DLD1 (cell line): ENCODE results near the gene HMCN2.

Experiments used
- in situ Hi-C: cut with HindIII; loops from 2 replicates; pipeline ENCODE4 v1.10.0; 2017; ENCODE audit warnings: low sequenced_read_pairs

Gene HMCN2

DNA sequence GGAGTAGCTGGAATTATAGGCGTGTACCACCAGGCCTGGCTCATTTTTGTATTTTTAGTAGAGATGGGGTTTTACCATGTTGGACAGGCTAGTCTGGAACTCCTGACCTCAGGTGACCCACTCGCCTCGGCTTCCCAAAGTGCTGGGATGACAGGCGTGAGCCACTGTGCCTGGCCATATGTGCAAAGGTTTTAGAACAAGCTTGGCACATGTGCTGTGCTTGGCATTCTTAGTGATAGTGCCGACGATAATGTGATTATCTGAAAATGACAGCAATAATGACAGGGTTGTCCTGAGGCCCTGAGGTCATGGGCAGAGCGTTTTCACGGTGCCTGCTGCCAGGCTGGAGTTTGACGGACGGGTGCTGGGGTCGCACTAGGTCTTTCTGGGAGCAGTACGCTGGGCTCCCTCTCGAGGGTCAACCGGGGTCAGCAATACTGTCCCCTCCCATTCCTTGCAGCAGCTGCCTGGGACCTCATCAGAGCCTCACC lies 42.6 kb downstream of the HMCN2 start:
- in situ Hi-C loops: no loop called here

DNA sequence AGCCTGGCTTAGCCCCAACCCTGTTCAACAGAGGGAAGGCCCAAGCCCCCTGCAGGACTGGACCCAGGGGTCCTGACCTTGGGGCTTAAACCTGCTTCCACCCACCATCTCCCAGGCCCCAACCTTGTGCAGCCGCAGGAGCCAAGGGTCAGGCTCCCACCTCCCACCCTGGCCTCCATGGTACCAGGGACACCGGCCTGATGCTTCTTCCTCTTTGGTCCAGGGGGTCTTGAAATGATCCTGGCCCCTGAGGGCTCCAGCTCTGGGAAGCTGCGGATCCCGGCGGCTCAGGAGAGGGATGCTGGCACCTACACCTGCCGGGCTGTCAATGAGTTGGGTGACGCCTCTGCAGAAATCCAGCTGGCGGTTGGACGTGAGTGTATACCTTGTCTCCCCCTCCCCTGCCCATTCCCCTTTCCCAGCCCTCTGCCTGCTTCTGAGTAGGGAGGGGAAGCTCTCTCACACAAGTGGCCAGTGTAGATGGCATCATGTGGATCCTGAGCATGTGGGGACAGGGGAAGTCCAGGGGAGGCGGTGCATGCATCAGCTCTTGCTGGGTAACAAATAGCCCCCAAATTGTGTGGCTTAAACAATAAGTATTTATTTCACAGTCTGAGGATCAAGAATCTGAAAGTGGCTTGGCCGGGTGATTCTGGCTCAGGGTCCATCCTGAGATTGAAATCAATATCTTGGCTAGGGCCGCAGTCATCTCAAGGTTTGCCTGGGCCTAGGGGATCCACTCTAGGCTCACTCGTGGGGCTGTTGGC lies 44.3 kb downstream of the HMCN2 start:
- in situ Hi-C loops: no loop called here

DNA sequence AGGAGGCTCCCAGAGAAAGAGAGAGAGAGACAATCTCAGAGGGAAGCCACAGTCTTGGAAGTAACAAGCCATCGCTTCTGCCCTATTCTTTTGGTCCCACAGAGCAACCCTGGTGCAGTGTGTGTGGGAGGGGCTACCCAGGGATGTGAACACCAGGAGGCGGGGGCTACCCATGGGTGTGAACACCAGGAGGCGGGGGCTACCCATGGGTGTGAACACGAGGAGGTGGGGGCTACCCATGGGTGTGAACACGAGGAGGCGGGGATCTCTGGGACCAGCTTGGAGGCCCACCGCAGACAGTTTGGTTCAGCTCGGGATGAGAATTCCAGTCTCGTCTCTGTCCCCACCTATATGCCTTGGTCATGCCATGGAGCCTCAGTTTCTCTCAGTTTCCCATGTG lies 44.9 kb downstream of the HMCN2 start:
- in situ Hi-C loops: no loop called here

DNA sequence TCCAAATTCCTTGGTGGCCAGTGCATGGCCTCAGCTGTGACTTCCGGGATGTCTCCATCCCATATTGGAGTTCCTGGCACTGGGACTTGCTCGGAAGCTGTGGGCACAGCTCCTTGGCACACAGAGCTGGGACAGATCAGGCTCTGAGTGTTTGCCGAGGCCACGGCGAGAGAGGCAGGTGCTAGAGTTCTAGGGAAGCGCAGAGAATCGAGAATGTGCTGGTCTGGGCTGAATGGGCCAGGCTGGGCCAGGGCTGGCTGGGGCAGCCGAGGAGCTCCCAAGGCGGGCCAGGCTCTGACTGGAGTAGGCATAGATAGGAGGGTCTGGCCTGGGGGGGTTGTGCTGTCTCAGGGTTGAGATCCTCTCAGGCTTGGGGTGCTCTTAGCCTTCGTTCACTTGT lies 45.4 kb downstream of the HMCN2 start:
- in situ Hi-C loops: no loop called here

DNA sequence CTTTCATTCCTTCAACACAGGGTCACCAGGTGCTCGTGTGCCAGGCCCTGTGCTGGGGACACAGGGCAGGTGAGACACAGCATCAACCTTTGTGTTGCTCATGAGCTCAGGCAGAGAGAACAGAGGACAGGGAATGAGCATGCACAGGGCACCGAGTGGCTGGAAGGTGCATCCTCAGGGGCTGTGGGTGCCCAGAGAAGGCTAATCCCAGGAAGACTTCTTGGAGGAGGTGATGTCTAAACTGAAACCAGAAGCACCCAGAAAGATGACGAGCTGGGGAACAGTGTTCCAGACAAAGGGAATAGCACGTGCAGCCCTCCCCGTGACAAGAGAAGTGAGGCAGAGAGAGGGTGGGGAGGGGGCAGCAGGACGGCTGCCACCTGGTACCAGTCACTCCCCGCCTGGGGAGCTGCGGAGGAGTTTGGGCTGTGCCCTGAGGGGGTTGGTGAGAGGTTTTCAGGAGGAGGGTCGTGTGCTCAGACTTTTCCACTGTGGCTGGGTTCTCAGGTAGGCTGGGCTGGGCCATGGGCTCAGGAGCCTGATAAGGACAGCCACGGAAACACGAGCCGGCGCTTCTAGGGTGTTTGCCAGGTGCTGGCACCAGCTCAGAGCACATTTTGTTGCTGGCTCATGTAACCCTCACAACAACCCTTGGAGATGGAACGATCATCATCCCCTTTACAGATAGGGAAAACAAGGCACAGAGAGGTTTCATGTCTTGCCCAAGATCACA lies 46.0 kb downstream of the HMCN2 start:
- in situ Hi-C loops: no loop called here

DNA sequence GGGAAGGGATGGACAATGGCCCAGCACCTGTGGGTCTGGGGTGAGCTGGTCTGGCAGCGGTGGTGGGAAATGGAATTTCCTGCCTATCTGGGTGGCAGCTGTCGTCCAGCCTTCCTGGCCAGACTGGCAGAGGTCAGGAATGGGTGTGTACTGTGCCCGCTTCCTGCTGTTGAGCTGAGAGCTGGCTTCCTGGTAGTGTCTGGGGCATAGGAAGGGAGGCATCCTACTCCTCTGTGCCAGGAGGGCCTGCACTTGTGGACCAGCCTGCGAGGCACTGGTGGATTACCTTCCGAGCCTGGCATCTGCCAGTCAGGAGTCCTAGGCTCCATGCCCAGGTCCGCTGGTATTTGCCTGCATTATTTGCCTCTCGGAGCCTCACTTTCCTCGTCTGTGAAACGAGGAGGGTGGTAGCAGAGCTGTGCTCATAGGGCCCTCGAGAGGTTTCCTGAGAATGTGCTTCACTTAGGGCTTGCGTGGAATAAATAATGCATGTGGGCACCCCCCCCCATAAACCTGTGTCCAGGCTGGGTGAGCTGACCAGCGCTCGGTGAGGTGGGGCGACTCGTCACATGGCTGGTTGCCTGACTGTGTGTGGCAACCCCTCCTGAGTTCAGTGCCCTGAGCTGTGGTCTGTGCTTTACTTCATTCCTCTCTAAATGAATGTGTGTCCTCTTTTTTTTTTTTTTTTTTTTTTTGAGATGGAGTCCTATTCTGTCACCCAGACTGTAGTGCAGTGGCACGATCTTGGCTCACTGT lies 47.7 kb downstream of the HMCN2 start:
- in situ Hi-C loops: no loop called here

DNA sequence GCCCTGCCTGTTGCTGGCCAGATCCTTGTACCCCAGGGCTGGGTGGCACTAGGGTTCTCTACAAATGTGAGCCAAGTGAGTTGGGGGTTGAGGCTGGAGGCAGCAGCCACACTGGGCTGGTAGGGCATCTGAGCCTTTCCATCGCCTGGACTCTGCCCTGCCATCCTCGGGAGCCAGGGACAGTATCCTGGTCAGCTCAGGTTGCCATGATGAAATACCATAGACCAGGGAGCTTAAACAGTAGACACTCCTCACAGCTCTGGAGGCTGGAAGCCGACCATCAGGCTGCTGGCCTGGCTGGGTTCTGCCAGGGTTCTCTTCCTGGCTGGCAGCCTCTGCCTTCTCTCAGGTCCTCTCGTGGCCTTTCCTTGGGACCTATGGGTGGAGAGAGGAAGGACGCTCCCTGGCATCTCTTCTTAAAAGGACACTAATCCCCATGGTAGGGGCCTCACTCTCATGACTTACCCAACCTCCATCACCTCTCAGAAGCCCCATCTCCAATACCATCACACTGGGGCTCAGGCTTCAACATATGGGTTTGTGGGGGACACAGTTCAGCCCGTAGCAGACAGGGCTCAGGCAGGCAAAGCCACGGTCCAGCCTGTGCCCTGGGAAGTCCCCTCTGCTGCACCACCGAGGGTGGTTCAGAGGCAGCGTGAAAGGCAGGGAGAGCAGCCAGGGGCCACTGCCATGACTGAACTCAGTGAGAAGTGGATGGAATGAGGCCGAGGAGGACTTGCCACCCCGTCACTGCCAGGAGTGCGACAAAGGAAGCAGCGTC lies 50.1 kb downstream of the HMCN2 start:
- in situ Hi-C loops: no loop called here

DNA sequence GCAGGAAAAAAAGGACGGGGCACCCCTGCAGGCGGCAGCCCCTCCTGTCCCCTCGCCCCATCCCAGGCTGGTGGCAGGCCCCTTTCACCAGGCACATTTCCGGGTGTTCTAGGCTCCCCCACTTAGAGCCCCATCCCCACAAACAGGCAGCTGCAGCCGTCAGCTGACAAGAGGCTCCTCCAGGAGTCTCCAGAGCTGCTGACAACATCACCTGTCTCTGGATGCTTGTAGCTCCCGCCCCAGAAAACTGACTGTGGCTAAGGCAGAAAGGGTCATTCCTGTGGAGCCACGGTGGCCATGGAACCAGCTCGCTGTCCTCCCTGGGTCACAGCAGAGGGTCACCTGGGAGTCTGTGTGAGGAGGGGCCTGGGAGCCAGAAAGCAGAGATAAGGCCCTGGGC lies 50.9 kb downstream of the HMCN2 start:
- in situ Hi-C loops: no loop called here

DNA sequence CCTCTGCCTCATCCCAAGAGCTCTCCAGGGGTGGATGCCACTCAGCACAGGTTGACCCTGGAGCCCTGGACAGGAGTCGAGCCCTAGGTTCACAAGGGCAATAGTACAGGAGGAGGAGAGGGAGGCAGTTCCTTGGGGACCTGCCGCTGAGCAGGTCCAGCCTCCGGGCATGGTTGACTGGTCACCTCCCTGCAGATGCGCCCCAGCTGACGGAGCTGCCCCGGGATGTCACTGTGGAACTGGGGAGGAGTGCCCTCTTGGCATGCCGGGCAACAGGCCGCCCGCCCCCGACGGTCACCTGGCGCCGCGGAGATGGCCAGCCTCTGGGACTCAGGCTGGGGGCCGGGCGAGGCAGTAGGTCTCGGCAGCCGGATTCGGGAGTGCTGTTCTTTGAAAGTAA lies 53.7 kb downstream of the HMCN2 start:
- in situ Hi-C loops: no loop called here

DNA sequence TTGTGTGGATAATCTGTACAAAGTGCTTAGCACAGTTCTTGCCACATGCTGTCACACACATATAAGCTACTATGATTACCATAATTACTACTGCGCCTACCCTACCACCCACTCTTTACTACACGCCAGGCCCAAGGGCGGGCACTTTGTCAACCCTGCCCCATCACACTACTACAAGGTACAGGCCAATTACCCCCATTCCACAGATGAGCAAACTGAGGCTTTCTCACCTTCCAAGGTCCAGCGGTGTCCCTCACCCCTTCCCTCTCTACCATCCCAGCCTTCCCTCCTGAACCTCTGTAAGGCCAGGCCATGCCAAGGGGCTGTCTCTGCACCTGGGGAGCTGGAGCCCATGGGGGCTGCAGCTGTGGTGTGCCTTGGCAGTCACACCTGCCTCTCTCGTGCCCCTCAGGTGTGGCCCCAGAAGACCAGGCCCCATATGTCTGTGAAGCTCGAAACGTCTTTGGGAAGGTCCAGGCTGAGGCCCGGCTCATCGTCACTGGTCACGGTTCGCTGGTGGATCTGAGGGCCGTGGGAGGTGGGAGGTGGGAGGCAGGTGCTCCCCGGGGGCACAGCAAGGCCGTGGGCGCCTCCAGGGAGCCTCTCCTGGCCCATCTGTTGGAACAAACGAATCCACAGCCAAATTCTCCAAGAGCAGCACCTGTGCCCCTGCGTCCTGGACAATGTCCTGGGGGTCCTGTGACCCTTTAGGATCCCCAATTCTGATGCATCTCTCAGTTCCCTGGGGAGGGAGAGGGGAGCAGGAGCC lies 54.6 kb downstream of the HMCN2 start:
- in situ Hi-C loops: no loop called here

DNA sequence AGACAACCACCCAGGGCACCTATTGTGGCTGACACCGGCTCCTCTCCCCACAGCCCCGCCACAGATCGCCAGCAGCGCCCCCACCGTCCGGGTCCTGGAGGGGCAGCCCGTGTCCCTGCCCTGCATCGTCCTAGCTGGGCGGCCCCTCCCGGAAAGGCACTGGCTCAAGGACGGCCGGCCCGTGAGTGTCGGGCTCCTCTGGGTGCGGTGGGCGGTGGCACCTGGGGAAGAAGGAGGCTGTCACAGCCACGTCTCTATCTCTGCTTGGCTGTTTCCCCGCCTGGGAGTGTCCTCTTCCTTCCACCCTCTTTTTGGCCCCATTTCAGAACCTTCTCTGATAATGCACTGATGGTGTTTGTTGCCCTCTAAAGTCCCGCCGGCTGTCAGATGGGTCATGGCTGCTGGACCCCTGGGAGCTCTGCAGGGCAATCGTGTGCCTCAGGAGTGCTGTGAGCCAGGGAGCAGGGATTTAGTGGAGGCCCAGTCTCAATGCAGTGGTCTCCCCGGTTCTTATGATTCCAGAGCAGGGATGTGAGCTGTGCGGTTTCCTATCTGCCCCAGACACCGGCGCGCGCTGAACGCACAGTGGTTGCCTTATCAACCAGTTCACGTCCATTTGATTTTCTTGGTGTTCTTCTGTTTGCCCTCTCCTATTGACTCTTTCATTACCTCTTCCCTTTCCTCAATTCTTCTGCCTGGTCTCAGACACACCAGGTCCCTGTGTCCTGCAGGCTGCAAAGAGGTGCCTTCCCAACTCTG lies 55.3 kb downstream of the HMCN2 start:
- in situ Hi-C loops: no loop called here

DNA sequence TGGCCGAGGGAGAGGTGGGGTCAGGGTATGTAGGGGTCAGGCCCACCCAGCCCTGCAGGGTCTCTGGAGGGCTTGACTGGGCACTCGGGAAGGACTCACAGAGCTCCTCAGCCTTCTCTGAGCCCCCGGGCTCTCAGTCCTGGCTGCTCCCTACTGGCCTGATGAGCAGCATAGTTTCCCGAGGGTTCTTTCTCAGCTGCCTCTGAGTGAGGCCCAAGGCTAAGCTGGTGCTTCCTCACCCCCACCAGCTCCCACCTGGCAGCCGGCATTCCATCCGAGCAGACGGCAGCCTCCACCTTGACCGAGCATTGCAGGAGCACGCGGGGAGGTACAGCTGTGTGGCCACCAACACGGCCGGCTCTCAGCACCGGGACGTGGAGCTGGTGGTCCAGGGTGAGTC lies 56.0 kb downstream of the HMCN2 start:
- in situ Hi-C loops: no loop called here

DNA sequence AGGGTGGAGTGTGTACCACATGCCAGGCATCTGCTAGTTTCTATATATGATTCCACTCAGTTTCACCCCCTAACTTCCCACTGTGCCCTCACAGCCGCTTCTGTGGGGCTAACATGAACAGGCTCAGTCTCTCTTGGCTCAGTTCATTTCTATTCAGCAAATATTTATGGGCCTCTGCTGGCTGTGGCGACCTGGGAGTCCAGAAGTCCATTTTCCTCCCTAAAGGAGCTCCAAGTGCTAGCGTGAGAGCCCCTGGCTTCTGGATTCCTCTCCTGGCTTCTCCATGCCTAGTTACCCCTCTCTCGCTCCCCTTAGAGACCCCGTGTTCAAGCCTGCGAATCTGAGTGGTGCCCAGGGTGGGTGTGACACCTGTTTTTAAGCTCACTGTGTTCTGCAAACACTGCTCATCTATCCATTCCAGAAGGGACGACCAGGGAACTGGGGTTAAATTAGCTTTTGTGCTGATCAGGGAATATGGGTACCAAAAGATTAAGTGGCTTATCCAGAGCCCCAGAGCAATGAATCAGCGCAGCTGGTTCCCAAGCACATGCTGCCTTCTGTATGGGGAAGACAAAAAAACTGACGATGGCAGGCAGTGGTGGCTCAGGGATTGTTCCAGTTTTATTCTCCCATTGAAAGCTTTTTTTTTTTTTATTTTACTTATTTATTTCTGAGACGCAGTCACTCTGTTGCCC lies 57.6 kb downstream of the HMCN2 start:
- in situ Hi-C loops: no loop called here

DNA sequence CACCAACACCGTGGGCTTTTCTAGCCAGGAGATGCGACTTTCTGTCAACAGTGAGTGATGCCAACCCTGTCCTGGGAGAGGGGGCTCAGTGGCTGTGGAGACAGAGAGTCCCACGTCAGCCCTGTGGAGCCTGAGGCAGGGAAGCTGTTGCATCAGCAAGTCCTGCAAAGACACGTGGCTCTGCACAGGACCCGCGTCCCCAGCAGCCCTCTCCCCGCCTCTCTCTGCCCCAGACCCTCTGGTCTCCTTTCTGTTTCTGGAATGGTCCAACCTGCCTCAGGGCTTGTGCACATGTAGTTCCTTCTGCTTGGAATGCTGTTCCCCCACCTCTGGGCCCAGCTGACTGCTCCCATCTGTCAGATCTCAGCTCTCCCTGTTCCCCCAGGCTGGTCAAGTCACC lies 60.4 kb downstream of the HMCN2 start:
- in situ Hi-C loops: no loop called here

DNA sequence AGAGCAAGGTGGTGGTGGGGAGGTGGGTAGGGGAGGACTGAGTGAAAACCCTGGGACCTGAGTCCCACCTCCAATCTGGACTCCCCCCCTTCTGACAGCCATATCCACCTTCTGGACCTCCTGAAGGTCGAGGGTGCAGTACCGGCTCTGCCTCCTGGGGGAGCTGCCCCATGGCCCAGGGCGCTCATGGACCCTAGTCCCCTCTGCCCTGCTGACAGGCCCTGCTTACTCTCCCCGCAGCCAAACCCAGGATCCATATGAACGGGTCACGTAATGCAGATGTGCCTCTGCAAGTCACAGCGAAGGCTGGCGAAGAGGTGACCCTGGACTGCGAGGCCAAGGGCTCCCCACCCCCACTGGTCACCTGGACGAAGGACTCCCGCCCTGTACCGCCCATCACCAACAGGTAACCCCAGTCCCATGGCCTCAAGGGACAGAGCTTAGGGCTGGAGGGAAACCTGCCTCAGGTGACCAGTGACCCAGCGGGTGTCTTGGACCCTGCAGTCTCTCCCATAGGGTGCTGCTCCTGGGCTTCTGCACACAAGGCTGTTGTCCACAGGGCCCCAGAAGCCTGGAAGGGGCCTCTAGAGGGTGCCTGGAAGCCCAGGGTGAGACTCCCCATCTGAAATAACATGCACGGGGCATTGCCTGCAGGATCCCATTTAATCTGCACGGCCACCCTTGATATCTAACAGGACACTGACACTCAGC lies 61.7 kb downstream of the HMCN2 start:
- in situ Hi-C loops: no loop called here

DNA sequence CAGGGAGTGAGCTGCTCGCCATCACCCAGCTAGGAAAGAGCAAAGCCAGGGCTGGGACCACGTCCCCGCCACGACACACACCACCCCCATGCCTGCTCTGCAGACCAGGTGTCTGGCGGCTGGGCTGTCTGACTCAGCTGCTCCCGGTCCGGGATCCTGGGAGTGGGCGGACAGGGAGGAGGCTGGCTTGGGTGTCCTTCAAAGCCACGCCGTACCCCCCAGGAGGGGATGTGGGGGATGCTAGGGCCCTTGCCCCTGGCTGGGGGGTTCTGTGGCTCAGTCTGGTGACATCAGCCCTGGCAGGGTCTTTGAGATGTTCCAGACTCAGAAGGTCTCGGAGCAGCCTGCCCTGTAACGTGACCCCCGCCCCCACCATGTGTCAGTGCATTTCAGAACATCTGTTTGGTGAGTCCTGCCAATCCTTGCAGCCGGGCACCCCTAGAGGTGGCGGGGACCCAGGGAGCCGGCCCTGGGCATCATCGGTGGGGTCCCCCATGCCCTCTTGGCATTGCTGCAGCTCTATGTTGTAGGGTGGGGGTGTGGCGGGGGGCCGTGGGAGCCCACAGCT lies 62.3 kb downstream of the HMCN2 start:
- in situ Hi-C loops: no loop called here

DNA sequence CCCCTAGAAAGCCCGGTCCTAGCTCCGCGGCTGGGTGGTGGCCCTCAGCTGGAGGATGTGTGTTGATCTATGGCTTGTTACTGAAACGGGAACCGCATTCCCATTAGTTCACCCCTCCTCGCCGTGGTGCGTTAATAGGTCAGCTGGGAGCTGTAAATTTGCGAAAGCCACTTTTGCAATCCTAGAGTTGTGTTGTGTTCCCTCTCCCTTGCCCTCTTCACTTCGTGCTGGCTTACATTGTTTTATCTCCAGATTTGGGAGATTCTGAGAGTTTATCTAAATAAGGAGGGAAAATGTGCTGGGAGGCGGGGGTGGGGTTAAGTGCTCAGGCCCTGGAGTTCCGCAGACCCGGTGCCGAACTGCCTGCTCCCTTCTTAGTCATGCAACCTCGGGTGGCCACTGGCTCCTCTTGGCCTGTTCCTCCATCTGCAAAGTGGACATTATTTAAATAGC lies 62.8 kb downstream of the HMCN2 start:
- in situ Hi-C loops: no loop called here

DNA sequence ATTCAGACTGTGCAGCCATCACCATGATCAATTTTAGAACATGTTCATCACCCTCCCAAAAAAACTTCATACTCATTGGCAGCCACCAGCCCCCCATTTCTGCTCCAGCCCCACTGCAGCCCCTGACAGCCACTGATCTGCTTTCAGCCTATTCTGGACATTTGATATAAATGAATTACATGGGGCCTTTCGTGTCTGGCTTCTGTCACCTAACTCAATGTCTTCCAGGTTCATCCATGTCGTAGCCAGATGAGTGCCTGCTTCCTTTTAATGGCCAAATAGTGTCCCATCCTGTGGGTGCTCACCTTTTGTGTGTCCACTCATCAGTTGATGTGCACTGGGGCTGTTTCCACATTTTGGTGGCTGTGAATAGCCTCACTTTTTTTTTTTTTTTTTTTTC lies 63.5 kb downstream of the HMCN2 start:
- in situ Hi-C loops: no loop called here
